WTC11 (cell line): ENCODE data around the gene PRKCB. TPM values are rescaled to one million over a fixed set of nuclear protein-coding genes. Genes with fewer than 3 reads are reported as not detected.

Experiments used
- ATAC-seq: fragments of 200-7000 bp; cut with Tn5 transposase; 2 replicates; pipeline ENCODE4 v1.10.0; 2021; ENCODE audit warnings: mild to moderate bottlenecking, moderate library complexity
- CTCF ChIA-PET: fragments of 300-600 bp; sonication (Branson Sonifier 250); formaldehyde crosslinking; loops from one replicate; lab custom pipeline; 2021; ENCODE audit warnings: antibody characterized with exemption; lab: Charles Lee
- POLR2A ChIA-PET: fragments of 350-600 bp; sonication (Branson Sonifier 250); formaldehyde crosslinking; loops from one replicate; lab custom pipeline; 2021; ENCODE audit warnings: antibody characterized with exemption; lab: Charles Lee
- DNase-seq: peaks from one replicate; pipeline ENCODE4 v3.0.0; 2021; ENCODE audit warnings: low spot score
- H3K27ac Mint-ChIP-seq: 2 replicates; pipeline ENCODE4 v1.8.0; 2021; ENCODE audit warnings: mixed read lengths
- H3K27me3 Mint-ChIP-seq: 2 replicates; pipeline ENCODE4 v1.8.0; 2021; ENCODE audit warnings: low read depth, mild to moderate bottlenecking, moderate library complexity, mixed read lengths
- H3K36me3 Mint-ChIP-seq: 2 replicates; pipeline ENCODE4 v1.8.0; 2021; ENCODE audit warnings: mixed read lengths
- H3K4me1 Mint-ChIP-seq: 2 replicates; pipeline ENCODE4 v1.8.0; 2022; ENCODE audit warnings: mixed read lengths
- H3K4me3 Mint-ChIP-seq: 2 replicates; pipeline ENCODE4 v1.8.0; 2021; ENCODE audit warnings: mild to moderate bottlenecking, moderate library complexity, mixed read lengths
- H3K9me3 Mint-ChIP-seq: 2 replicates; pipeline ENCODE4 v1.8.0; 2021; ENCODE audit warnings: mixed read lengths
- CREM ChIP-seq: sonication (generic); formaldehyde crosslinking; IDR thresholded peaks from 2 replicates; pipeline ENCODE4 v1.8.1; 2022; ENCODE audit warnings: mild to moderate bottlenecking, missing genetic modification reagents, moderate library complexity
- ELF4 ChIP-seq: sonication (generic); formaldehyde crosslinking; IDR thresholded peaks from 2 replicates; pipeline ENCODE4 v1.8.1; 2022; ENCODE audit warnings: low read depth, mild to moderate bottlenecking, moderate library complexity, missing genetic modification reagents
- EMX1 ChIP-seq: fragments of 250-450 bp; sonication (Bioruptor Pico); IDR thresholded peaks from 2 replicates; pipeline ENCODE4 v1.8.0; 2021; ENCODE audit warnings: mild to moderate bottlenecking
- ETV6 ChIP-seq: sonication (generic); formaldehyde crosslinking; IDR thresholded peaks from 2 replicates; pipeline ENCODE4 v1.8.1; 2022; ENCODE audit warnings: mild to moderate bottlenecking, missing genetic modification reagents
- FOXJ3 ChIP-seq: sonication (generic); formaldehyde crosslinking; IDR thresholded peaks from 2 replicates; pipeline ENCODE4 v1.9.0; 2021; ENCODE audit warnings: missing genetic modification reagents, mild to moderate bottlenecking, borderline replicate concordance
- FOXP1 ChIP-seq: sonication (generic); formaldehyde crosslinking; IDR thresholded peaks from 2 replicates; pipeline ENCODE4 v1.8.0; 2022; ENCODE audit warnings: missing genetic modification reagents, mild to moderate bottlenecking, moderate library complexity, borderline replicate concordance
- JAZF1 ChIP-seq: fragments of 250-450 bp; sonication (Bioruptor Pico); IDR thresholded peaks from 2 replicates; pipeline ENCODE4 v1.9.0; 2021; ENCODE audit warnings: moderate library complexity, mild to moderate bottlenecking, inconsistent platforms
- MXD4 ChIP-seq: fragments of 250-450 bp; sonication (Bioruptor Pico); IDR thresholded peaks from 2 replicates; pipeline ENCODE4 v1.8.0; 2021; ENCODE audit warnings: mild to moderate bottlenecking, moderate library complexity, borderline replicate concordance
- OVOL2 ChIP-seq: fragments of 250-450 bp; sonication (Bioruptor Pico); IDR thresholded peaks from 2 replicates; pipeline ENCODE4 v1.9.0; 2021; ENCODE audit warnings: mild to moderate bottlenecking, borderline replicate concordance
- SOX15 ChIP-seq: fragments of 250-450 bp; sonication (Bioruptor Pico); IDR thresholded peaks from 2 replicates; pipeline ENCODE4 v1.9.0; 2021; ENCODE audit warnings: mild to moderate bottlenecking
- SP1 ChIP-seq: sonication (generic); formaldehyde crosslinking; conservative IDR thresholded peaks from 2 replicates; pipeline ENCODE4 v1.8.1; 2022; ENCODE audit warnings: missing genetic modification reagents
- TEAD1 ChIP-seq: sonication (generic); formaldehyde crosslinking; IDR thresholded peaks from 2 replicates; pipeline ENCODE4 v1.8.0; 2022; ENCODE audit warnings: mild to moderate bottlenecking, missing genetic modification reagents
- TEAD4 ChIP-seq: sonication (generic); formaldehyde crosslinking; IDR thresholded peaks from 2 replicates; pipeline ENCODE4 v1.8.0; 2022; ENCODE audit warnings: mild to moderate bottlenecking, missing genetic modification reagents
- ZBTB21 ChIP-seq: sonication (generic); formaldehyde crosslinking; IDR thresholded peaks from 2 replicates; pipeline ENCODE4 v1.8.1; 2023; ENCODE audit warnings: mild to moderate bottlenecking, missing genetic modification reagents, borderline replicate concordance
- ZNF317 ChIP-seq: sonication (generic); formaldehyde crosslinking; IDR thresholded peaks from 2 replicates; pipeline ENCODE4 v1.8.1; 2023; ENCODE audit warnings: low read depth, mild to moderate bottlenecking, moderate library complexity, missing genetic modification reagents, borderline replicate concordance
- ZNF671 ChIP-seq: fragments of 250-450 bp; sonication (Bioruptor Pico); IDR thresholded peaks from 2 replicates; pipeline ENCODE4 v1.8.0; 2021; ENCODE audit warnings: mild to moderate bottlenecking
- total RNA-seq: library from RNA; stranded (reverse); gene quantifications from 3 replicates; pipeline ENCODE4 v1.2.3, GENCODE V29; 2021
- TF ChIP-seq, protein P1 (sequence below): sonication (generic); formaldehyde crosslinking; conservative IDR thresholded peaks from 2 replicates; pipeline ENCODE4 v1.8.1; 2023; ENCODE audit warnings: mild to moderate bottlenecking, low read depth, missing genetic modification reagents, moderate library complexity
- TF ChIP-seq, protein P2 (sequence below): sonication (generic); formaldehyde crosslinking; IDR thresholded peaks from 2 replicates; pipeline ENCODE4 v1.8.1; 2022; ENCODE audit warnings: low read depth, missing genetic modification reagents, borderline replicate concordance
- TF ChIP-seq, protein P3 (sequence below): sonication (generic); formaldehyde crosslinking; IDR thresholded peaks from 2 replicates; pipeline ENCODE4 v1.8.1; 2023; ENCODE audit warnings: mild to moderate bottlenecking, missing genetic modification reagents
- TF ChIP-seq, protein P4 (sequence below): sonication (generic); formaldehyde crosslinking; IDR thresholded peaks from 2 replicates; pipeline ENCODE4 v1.8.0; 2022; ENCODE audit warnings: mild to moderate bottlenecking, missing genetic modification reagents
- TF ChIP-seq, protein P5 (sequence below): sonication (generic); formaldehyde crosslinking; IDR thresholded peaks from 2 replicates; pipeline ENCODE4 v1.8.0; 2023; ENCODE audit warnings: missing genetic modification reagents, mild to moderate bottlenecking, borderline replicate concordance
- TF ChIP-seq, protein P6 (sequence below): fragments of 250-450 bp; sonication (Bioruptor Pico); IDR thresholded peaks from 2 replicates; pipeline ENCODE4 v1.8.0; 2021; ENCODE audit warnings: mild to moderate bottlenecking

The PRKCB gene
- total RNA-seq, 1 experiment from 2014 or later = 6.9 TPM

DNA sequence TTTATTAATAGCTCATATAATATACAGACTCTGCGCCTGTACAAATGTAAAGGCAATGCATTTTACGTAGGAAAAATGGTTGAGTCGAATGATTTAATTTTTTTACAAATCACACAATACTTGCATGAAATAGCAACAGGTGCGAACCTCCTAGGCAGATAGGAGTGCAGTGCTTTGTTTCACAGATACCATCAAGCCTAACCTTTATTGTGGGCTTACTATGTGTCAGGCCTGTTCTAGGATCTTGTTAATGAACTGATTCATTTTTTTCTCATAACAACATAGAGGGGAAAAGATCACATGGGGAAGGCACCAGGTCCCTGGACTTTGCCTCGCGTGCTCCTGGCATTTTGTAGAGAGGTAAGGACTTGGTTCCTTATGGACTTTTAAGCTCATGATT lies 107.8 kb downstream of the PRKCB start:
- Mint-ChIP-seq H3K36me3 (no peaks in the 10 kb centered on the region), H3K9me3 (no peaks in the 10 kb centered on the region), H3K4me3 (no peak overlapping the region), H3K4me1 (peaks cover 5% of the 10 kb centered on the region), H3K27me3 (no peaks in the 10 kb centered on the region; the same call in 1 of the 2 replicates), H3K27ac (no peak overlapping the region)
- DNase-seq (no peak), ATAC-seq (no peak)
- TF ChIP-seq, protein P1, sequence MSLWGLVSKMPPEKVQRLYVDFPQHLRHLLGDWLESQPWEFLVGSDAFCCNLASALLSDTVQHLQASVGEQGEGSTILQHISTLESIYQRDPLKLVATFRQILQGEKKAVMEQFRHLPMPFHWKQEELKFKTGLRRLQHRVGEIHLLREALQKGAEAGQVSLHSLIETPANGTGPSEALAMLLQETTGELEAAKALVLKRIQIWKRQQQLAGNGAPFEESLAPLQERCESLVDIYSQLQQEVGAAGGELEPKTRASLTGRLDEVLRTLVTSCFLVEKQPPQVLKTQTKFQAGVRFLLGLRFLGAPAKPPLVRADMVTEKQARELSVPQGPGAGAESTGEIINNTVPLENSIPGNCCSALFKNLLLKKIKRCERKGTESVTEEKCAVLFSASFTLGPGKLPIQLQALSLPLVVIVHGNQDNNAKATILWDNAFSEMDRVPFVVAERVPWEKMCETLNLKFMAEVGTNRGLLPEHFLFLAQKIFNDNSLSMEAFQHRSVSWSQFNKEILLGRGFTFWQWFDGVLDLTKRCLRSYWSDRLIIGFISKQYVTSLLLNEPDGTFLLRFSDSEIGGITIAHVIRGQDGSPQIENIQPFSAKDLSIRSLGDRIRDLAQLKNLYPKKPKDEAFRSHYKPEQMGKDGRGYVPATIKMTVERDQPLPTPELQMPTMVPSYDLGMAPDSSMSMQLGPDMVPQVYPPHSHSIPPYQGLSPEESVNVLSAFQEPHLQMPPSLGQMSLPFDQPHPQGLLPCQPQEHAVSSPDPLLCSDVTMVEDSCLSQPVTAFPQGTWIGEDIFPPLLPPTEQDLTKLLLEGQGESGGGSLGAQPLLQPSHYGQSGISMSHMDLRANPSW (CRISPR knock-in tag) = no peak
- TF ChIP-seq, protein P2, sequence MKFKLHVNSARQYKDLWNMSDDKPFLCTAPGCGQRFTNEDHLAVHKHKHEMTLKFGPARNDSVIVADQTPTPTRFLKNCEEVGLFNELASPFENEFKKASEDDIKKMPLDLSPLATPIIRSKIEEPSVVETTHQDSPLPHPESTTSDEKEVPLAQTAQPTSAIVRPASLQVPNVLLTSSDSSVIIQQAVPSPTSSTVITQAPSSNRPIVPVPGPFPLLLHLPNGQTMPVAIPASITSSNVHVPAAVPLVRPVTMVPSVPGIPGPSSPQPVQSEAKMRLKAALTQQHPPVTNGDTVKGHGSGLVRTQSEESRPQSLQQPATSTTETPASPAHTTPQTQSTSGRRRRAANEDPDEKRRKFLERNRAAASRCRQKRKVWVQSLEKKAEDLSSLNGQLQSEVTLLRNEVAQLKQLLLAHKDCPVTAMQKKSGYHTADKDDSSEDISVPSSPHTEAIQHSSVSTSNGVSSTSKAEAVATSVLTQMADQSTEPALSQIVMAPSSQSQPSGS (CRISPR knock-in tag) = no peak
- CTCF ChIA-PET = no interaction called here
- POLR2A ChIA-PET = no interaction called here

DNA sequence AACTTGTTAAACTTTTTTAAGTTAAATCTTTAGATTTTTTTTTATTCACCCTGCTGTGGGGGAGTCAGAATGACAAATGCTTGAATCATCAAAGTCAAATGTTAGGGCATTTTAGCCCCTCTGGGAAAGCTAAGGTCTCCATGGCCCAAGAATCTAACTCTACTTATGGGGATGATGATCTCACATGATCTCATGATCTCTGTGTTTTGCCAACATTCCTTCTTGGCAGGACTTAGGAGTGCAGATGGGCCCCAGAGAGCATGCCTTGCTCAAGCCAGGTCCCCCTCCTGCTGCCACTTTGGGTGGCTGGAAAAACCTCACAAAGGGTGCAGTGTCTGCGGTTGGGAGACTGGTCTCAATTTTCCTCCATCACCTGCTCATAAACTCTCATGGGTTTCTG lies 108.6 kb downstream of the PRKCB start:
- Mint-ChIP-seq H3K9me3 (no peaks in the 10 kb centered on the region), H3K27ac (no peak overlapping the region), H3K4me3 (no peak overlapping the region), H3K4me1 (peaks cover 5% of the 10 kb centered on the region), H3K27me3 (no peaks in the 10 kb centered on the region; the same call in 1 of the 2 replicates), H3K36me3 (no peaks in the 10 kb centered on the region)
- no peak for DNase-seq
- ChIA-PET CTCF (no interaction called here), POLR2A (no interaction called here)
- TF ChIP-seq, protein P3, sequence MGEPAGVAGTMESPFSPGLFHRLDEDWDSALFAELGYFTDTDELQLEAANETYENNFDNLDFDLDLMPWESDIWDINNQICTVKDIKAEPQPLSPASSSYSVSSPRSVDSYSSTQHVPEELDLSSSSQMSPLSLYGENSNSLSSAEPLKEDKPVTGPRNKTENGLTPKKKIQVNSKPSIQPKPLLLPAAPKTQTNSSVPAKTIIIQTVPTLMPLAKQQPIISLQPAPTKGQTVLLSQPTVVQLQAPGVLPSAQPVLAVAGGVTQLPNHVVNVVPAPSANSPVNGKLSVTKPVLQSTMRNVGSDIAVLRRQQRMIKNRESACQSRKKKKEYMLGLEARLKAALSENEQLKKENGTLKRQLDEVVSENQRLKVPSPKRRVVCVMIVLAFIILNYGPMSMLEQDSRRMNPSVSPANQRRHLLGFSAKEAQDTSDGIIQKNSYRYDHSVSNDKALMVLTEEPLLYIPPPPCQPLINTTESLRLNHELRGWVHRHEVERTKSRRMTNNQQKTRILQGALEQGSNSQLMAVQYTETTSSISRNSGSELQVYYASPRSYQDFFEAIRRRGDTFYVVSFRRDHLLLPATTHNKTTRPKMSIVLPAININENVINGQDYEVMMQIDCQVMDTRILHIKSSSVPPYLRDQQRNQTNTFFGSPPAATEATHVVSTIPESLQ (CRISPR knock-in tag) = no peak
- TF ChIP-seq ZBTB21 (CRISPR knock-in tag) (no peak), OVOL2 (no peak), TEAD4 (CRISPR knock-in tag) (no peak), SOX15 (CRISPR knock-in tag) (no peak), JAZF1 (CRISPR knock-in tag) (no peak), SP1 (no peak), FOXJ3 (CRISPR knock-in tag) (no peak), CREM (CRISPR knock-in tag) (no peak), ZNF671 (CRISPR knock-in tag) (no peak), ZNF317 (CRISPR knock-in tag) (no peak), EMX1 (no peak), ETV6 (CRISPR knock-in tag) (no peak), MXD4 (CRISPR knock-in tag) (no peak), FOXP1 (CRISPR knock-in tag) (no peak), TEAD1 (CRISPR knock-in tag) (no peak), ELF4 (no peak)
- TF ChIP-seq, protein P4, sequence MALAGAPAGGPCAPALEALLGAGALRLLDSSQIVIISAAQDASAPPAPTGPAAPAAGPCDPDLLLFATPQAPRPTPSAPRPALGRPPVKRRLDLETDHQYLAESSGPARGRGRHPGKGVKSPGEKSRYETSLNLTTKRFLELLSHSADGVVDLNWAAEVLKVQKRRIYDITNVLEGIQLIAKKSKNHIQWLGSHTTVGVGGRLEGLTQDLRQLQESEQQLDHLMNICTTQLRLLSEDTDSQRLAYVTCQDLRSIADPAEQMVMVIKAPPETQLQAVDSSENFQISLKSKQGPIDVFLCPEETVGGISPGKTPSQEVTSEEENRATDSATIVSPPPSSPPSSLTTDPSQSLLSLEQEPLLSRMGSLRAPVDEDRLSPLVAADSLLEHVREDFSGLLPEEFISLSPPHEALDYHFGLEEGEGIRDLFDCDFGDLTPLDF (CRISPR knock-in tag) = no peak
- TF ChIP-seq, protein P5, sequence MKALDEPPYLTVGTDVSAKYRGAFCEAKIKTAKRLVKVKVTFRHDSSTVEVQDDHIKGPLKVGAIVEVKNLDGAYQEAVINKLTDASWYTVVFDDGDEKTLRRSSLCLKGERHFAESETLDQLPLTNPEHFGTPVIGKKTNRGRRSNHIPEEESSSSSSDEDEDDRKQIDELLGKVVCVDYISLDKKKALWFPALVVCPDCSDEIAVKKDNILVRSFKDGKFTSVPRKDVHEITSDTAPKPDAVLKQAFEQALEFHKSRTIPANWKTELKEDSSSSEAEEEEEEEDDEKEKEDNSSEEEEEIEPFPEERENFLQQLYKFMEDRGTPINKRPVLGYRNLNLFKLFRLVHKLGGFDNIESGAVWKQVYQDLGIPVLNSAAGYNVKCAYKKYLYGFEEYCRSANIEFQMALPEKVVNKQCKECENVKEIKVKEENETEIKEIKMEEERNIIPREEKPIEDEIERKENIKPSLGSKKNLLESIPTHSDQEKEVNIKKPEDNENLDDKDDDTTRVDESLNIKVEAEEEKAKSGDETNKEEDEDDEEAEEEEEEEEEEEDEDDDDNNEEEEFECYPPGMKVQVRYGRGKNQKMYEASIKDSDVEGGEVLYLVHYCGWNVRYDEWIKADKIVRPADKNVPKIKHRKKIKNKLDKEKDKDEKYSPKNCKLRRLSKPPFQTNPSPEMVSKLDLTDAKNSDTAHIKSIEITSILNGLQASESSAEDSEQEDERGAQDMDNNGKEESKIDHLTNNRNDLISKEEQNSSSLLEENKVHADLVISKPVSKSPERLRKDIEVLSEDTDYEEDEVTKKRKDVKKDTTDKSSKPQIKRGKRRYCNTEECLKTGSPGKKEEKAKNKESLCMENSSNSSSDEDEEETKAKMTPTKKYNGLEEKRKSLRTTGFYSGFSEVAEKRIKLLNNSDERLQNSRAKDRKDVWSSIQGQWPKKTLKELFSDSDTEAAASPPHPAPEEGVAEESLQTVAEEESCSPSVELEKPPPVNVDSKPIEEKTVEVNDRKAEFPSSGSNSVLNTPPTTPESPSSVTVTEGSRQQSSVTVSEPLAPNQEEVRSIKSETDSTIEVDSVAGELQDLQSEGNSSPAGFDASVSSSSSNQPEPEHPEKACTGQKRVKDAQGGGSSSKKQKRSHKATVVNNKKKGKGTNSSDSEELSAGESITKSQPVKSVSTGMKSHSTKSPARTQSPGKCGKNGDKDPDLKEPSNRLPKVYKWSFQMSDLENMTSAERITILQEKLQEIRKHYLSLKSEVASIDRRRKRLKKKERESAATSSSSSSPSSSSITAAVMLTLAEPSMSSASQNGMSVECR (CRISPR knock-in tag) = no peak
- TF ChIP-seq, protein P6, sequence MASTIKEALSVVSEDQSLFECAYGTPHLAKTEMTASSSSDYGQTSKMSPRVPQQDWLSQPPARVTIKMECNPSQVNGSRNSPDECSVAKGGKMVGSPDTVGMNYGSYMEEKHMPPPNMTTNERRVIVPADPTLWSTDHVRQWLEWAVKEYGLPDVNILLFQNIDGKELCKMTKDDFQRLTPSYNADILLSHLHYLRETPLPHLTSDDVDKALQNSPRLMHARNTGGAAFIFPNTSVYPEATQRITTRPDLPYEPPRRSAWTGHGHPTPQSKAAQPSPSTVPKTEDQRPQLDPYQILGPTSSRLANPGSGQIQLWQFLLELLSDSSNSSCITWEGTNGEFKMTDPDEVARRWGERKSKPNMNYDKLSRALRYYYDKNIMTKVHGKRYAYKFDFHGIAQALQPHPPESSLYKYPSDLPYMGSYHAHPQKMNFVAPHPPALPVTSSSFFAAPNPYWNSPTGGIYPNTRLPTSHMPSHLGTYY (CRISPR knock-in tag) = no peak
- ATAC-seq = no peak
